ENCODE data around the gene MARCHF5.

GRCh38 chr10:92303096-92303495 lies 12.1 kb downstream of the MARCHF5 start:
- TF ChIP-seq, protein P1, sequence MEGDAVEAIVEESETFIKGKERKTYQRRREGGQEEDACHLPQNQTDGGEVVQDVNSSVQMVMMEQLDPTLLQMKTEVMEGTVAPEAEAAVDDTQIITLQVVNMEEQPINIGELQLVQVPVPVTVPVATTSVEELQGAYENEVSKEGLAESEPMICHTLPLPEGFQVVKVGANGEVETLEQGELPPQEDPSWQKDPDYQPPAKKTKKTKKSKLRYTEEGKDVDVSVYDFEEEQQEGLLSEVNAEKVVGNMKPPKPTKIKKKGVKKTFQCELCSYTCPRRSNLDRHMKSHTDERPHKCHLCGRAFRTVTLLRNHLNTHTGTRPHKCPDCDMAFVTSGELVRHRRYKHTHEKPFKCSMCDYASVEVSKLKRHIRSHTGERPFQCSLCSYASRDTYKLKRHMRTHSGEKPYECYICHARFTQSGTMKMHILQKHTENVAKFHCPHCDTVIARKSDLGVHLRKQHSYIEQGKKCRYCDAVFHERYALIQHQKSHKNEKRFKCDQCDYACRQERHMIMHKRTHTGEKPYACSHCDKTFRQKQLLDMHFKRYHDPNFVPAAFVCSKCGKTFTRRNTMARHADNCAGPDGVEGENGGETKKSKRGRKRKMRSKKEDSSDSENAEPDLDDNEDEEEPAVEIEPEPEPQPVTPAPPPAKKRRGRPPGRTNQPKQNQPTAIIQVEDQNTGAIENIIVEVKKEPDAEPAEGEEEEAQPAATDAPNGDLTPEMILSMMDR (IDR thresholded peaks at IDR 0.05; ENCODE audit: low read depth, low read length) = no peak
- TF ChIP-seq EZH2phosphoT487 (IDR thresholded peaks at IDR 0.05; ENCODE audit: low read depth) = no peak

All from OCI-LY3 (cell line).